Keratinocyte (primary cell): ENCODE measurements around the gene ALDH1L1. TPM values are rescaled to one million over a fixed set of nuclear protein-coding genes. Genes with fewer than 3 reads are reported as not detected.

Experiments used
- DNase-seq: peaks from one replicate; pipeline ENCODE4 v3.0.0-alpha.2; 2011; ENCODE audit warnings: low read depth, missing footprints, low spot score
- FAIRE-seq: peaks from 2 replicates; lab custom pipeline; 2011; peaks lifted over from hg19 to GRCh38; lab: Jason Lieb, UNC
- H2AFZ ChIP-seq: 2 replicates; pipeline ENCODE4 v1.6.0; 2012; ENCODE audit warnings: low read length, control low read depth, inconsistent platforms; ENCODE audit not compliant: control insufficient read depth
- H3K27ac ChIP-seq: 2 replicates; pipeline ENCODE4 v1.5.1; 2011; ENCODE audit warnings: low read length; ENCODE audit not compliant: control insufficient read depth, insufficient read depth
- H3K27me3 ChIP-seq: 3 replicates; pipeline ENCODE4 v1.6.0; 2011; ENCODE audit warnings: low read length; ENCODE audit not compliant: control insufficient read depth, insufficient read depth; ENCODE audit errors: extremely low read depth
- H3K36me3 ChIP-seq, 2 experiments: 2 replicates in 1 of 2; 3 replicates in 1 of 2; pipeline ENCODE4 v1.5.1; 2011; ENCODE audit warnings: low read length in 2 of 2, mild to moderate bottlenecking in 1 of 2; ENCODE audit not compliant: control insufficient read depth in 2 of 2, insufficient read depth in 2 of 2; ENCODE audit errors: extremely low read depth in 1 of 2
- H3K4me1 ChIP-seq: 3 replicates; pipeline ENCODE4 v1.5.1; 2011; ENCODE audit warnings: low read length; ENCODE audit not compliant: control insufficient read depth, insufficient read depth; ENCODE audit errors: extremely low read depth
- H3K4me2 ChIP-seq: 3 replicates; pipeline ENCODE4 v1.6.0; 2011; ENCODE audit warnings: low read depth, low read length; ENCODE audit not compliant: control insufficient read depth, insufficient read depth; ENCODE audit errors: extremely low read depth
- H3K4me3 ChIP-seq, 3 experiments: fragments of 200-600 bp in 1 of 3; sonication (generic) in 1 of 3; 2 replicates in 2 of 3; 3 replicates in 1 of 3; pipeline ENCODE4 v1.5.1; 2011 to 2016; ENCODE audit warnings: low read length in 3 of 3, mild to moderate bottlenecking in 3 of 3, control low read depth in 2 of 3, inconsistent platforms in 1 of 3, low read depth in 1 of 3, mixed read lengths in 1 of 3, mixed run types in 1 of 3, moderate library complexity in 1 of 3; ENCODE audit not compliant: control insufficient read depth in 2 of 3, insufficient read depth in 2 of 3; ENCODE audit errors: extremely low read depth in 1 of 3
- H3K79me2 ChIP-seq: 2 replicates; pipeline ENCODE4 v1.6.0; 2012; ENCODE audit warnings: low read length; ENCODE audit not compliant: control insufficient read depth, insufficient read depth
- H3K9ac ChIP-seq: 3 replicates; pipeline ENCODE4 v1.6.0; 2011; ENCODE audit warnings: low read length; ENCODE audit not compliant: control insufficient read depth, insufficient read depth; ENCODE audit errors: extremely low read depth
- H3K9me1 ChIP-seq: 3 replicates; pipeline ENCODE4 v1.6.0; 2011; ENCODE audit warnings: low read length; ENCODE audit not compliant: control insufficient read depth, insufficient read depth; ENCODE audit errors: extremely low read depth
- H3K9me3 ChIP-seq: 2 replicates; pipeline ENCODE4 v1.5.1; 2012; ENCODE audit warnings: low read depth, low read length; ENCODE audit not compliant: control insufficient read depth
- H4K20me1 ChIP-seq: 3 replicates; pipeline ENCODE4 v1.6.0; 2011; ENCODE audit warnings: low read length; ENCODE audit not compliant: control insufficient read depth, insufficient read depth; ENCODE audit errors: extremely low read depth
- CTCF ChIP-seq, 3 experiments: IDR thresholded peaks in 1 of 3; conservative IDR thresholded peaks in 1 of 3; optimal IDR thresholded peaks in 1 of 3; 2 replicates in 2 of 3; 3 replicates in 1 of 3; pipeline versions ENCODE3 to v1.5.1; 2011; ENCODE audit warnings: low read length in 3 of 3, mild to moderate bottlenecking in 3 of 3, moderate library complexity in 2 of 3, control low read depth in 1 of 3, inconsistent platforms in 1 of 3; ENCODE audit not compliant: insufficient read depth in 2 of 3; ENCODE audit errors: extremely low read depth in 1 of 3
- EZH2 ChIP-seq: IDR thresholded peaks from one replicate; pipeline ENCODE4 v1.6.1; 2012; ENCODE audit warnings: inconsistent platforms, mild to moderate bottlenecking, low read length, moderate library complexity
- dilution Hi-C: fragments of 300-500 bp; cut with MboI; formaldehyde crosslinking; loops from one replicate; pipeline ENCODE4 v1.7.0; 2020; ENCODE audit warnings: low sequenced_read_pairs; ENCODE audit not compliant: extremely low pct_ligation_motif_present
- polyA plus RNA-seq, 5 experiments: library from polyadenylated mRNA; depleted of rRNA in 3 of 5; stranded (reverse) in 3 of 5; stranded (forward) in 1 of 5; unstranded in 1 of 5; fragments of >200 nt; gene quantifications; 1 replicate in 1 of 5; 2 replicates in 3 of 5; 3 replicates in 1 of 5; pipeline versions ENCODE4 v1.2.1 to v1.2.3, GENCODE V29; 2011 to 2012; ENCODE audit warnings: missing spikeins in 2 of 5, low read depth in 1 of 5, low replicate concordance in 1 of 5

Gene ALDH1L1
- polyA plus RNA-seq, 1 donor (not counting 4 experiments of a cell fraction or from before 2014, with no cell fraction given) = 0.35 TPM

GRCh38 chr3:126109880-126110235 lies 70.5 kb downstream of the ALDH1L1 start:
- no peak overlapping the region for H2AFZ ChIP-seq
- dilution Hi-C loops = no loop called here

GRCh38 chr3:126109146-126109879 lies 71.1 kb downstream of the ALDH1L1 start:
- FAIRE-seq = no peak
- dilution Hi-C loops = no loop called here

More at GRCh38 chr3:126109880-126110235, 70.5 kb downstream of the ALDH1L1 start:
- no peak overlapping the region for H3K4me3 ChIP-seq
- no peak for FAIRE-seq
- H3K9ac ChIP-seq = no peak overlapping the region
- no peaks in the 10 kb centered on the region for H3K36me3 ChIP-seq
- H3K27ac ChIP-seq = no peak overlapping the region
- no peaks in the 10 kb centered on the region for H3K4me1 ChIP-seq
- no peaks in the 10 kb centered on the region for H3K79me2 ChIP-seq
- H3K9me1 ChIP-seq = no peaks in the 10 kb centered on the region
- no peaks in the 10 kb centered on the region for H4K20me1 ChIP-seq
- TF ChIP-seq EZH2 = no peak
- TF ChIP-seq CTCF (optimal IDR thresholded peaks at IDR 0.05 in 1 of 3, IDR thresholded peaks at IDR 0.05 in 1 of 3, conservative IDR thresholded peaks at IDR 0.05 in 1 of 3; ENCODE audit: extremely low read depth in 1 of 3, insufficient read depth in 2 of 3, low read length in 3 of 3) = no peak
- no peak for DNase-seq
- no peaks in the 10 kb centered on the region for H3K27me3 ChIP-seq
- H3K9me3 ChIP-seq = no peaks in the 10 kb centered on the region
- no peak overlapping the region for H3K4me2 ChIP-seq

More at GRCh38 chr3:126109146-126109879, 71.1 kb downstream of the ALDH1L1 start:
- H2AFZ ChIP-seq = no peak overlapping the region
- H3K27ac ChIP-seq = no peak overlapping the region
- H3K9me3 ChIP-seq = no peaks in the 10 kb centered on the region
- H3K4me3 ChIP-seq = no peak overlapping the region
- no peaks in the 10 kb centered on the region for H3K4me1 ChIP-seq
- no peak overlapping the region for H3K9ac ChIP-seq
- no peaks in the 10 kb centered on the region for H3K36me3 ChIP-seq
- no peaks in the 10 kb centered on the region for H3K27me3 ChIP-seq
- no peaks in the 10 kb centered on the region for H4K20me1 ChIP-seq
- DNase-seq = no peak
- H3K9me1 ChIP-seq = no peaks in the 10 kb centered on the region
- TF ChIP-seq CTCF (optimal IDR thresholded peaks at IDR 0.05 in 1 of 3, IDR thresholded peaks at IDR 0.05 in 1 of 3, conservative IDR thresholded peaks at IDR 0.05 in 1 of 3; ENCODE audit: extremely low read depth in 1 of 3, insufficient read depth in 2 of 3, low read length in 3 of 3) = no peak
- no peak for TF ChIP-seq EZH2
- no peaks in the 10 kb centered on the region for H3K79me2 ChIP-seq
- no peak overlapping the region for H3K4me2 ChIP-seq
